NCI-H1048 (cell line): ENCODE data around the gene SYCE3.

Experiments used
- DNase-seq: peaks from one replicate; lab custom pipeline; 2025; lab: John Stamatoyannopoulos, UW

The SYCE3 gene

DNA sequence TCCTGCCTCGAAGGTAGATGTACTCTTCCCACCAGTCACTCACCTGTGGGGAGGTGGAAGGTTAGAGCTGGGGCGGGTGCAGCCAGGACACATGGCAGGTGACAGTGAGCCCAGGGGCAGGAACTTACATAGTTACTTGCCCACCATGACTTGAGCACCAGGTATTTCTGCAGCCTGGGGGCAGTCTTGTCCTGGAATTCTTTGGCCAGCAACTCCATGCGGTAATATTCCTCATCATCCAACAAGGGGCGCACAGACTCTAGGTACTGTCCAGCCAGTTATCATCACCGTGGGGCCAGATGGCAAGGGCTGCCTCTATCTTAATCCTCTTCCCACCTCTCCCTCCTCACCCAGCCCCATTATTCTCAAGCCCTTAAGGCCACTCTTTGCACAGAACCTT, 13.4 kb upstream of the SYCE3 start:
- no peak for DNase-seq

GRCh38 chr22:50575426-50575941, 12.8 kb upstream of the SYCE3 start:
- no peak for DNase-seq

DNA sequence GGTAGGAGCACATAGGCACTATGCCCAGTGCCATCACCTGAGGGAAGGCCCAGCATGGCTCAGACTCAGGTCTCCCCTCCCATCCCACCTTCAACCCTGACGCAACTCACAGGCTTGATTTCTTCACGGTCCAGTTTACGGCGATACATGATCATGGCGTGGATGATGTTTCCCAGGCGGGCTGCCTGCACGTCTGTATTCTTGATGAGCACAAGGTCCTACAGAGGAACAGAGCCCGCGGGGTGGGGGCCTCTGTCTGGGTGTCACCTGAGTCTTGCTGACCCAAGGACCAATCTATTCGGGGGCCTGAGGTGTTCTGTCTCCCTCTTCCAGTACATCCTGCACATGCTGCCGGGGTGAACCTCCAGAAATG, 11.7 kb upstream of the SYCE3 start:
- no peak for DNase-seq

GRCh38 chr22:50573491-50574382, 11.0 kb upstream of the SYCE3 start:
- DNase-seq: no peak

- no peak for DNase-seq
Observed at GRCh38 chr22:50572965-50573364, 10.2 kb upstream of the SYCE3 start.

DNA sequence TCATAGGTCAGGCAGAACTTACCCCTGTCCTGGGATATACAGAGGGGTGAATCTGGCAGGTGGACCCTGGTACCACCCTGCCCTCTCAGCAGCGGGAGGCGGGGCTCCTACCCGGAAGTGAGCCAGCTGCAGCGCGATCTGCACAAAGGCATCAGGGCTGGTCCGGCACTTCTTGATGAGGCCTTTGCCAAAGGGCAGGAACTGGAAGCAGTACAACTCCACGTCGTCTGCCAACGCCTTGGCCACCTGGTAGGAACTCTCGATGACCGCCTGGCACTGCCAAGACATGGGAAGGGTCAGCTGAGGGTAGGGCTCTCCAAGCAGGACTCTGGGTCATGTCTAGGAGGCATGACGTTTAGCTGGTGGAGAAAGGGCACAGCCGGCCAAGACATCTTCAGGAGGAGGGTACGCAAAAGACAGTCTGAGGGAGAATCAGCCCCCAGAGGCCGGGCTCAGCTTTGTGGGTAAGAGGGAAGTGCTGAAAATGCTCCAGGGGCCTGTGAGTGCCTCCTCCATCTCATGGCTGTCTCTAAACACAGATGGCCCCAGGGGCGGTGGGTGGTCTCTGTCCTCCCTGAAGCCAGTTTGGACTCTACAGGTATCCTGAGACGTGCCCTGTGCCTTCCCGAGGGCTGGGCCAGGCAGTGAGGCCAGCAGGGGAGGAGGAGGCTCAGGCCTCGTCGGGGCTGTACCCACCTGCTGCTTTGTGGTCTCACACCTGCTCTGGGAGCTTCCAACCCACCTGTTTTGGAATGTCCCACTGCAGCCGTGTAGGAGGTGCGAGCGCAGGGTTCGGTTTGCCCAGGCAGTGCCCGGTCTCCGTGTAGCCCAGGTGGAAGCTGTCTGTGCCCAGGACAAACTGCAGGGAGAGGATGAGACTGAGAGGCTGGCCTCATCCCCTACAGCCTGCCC, 8.8 kb upstream of the SYCE3 start:
- DNase-seq: no peak

DNA sequence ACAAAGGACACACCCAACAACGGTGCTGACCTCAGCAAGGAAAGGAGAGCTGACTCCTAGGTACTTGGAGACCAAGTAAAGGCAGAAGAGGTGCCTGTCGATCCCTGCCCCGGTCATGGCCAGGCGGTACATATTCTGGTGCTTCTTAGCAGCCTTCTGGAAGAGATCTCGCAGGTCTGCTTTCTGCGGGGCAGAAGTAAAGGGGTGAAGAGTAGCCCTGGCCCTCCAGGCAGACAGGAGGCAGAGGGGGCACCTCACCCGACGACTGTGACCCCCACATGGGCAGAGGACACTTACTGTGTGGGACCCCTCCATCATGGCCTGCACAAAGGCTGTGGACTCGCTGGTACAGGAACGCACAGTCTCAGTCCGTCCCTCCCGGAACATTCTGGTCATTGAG, 8.1 kb upstream of the SYCE3 start:
- DNase-seq: no peak

- no peak for DNase-seq
Observed at GRCh38 chr22:50569896-50570535, 7.3 kb upstream of the SYCE3 start.

DNA sequence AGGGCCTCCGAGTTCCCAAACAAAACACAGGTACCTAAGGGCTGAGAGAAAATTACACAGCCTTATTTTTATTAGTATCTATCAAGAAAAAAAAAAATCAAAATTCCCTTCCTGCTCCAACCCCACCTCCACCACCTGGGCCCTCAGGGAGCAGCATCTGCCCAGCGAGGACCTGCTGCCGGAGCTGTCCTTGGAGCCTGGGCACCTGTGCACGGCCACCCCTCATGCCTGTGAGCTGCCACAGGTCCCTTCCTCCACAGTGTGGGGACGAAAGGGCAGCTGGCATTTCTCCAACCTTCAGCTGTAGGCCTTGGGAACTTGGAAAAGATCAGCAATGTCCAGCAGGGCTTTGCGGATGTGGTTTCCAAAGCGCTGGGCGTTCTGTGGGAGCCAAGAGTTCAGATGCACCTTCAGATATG, 6.3 kb upstream of the SYCE3 start:
- no peak for DNase-seq

- no peak for DNase-seq
Observed at GRCh38 chr22:50568626-50569025, 5.9 kb upstream of the SYCE3 start.

DNA sequence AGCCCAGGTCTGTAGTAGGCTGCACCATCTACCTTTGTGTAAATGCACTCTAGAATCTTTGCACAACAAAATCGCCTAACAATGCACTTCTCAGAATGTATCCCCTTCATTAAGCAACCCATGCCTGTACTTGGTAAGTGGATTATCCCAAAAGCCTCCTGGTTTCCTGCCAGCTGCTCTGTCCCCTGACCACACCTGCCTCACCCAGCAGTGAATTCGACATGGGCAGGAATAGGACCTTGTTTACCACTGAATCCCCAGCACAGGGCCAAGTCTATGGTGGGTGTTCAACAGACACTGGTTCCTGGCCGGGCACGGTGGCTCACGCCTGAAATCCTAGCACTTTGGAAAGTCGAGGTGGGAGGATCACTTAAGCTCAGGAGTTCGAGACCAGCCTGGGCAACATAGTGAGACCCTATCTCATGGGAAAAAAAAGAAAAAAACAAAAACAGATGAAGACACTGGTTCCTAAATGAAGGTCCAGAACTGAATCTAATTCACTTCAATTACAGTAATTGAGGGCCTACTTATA, 5.1 kb upstream of the SYCE3 start:
- no peak for DNase-seq

- no peak for DNase-seq
Observed at GRCh38 chr22:50564289-50564688, 1.6 kb upstream of the SYCE3 start.

- DNase-seq: no peak
Observed at GRCh38 chr22:50563413-50564160, 868 bp upstream of the SYCE3 start.

DNA sequence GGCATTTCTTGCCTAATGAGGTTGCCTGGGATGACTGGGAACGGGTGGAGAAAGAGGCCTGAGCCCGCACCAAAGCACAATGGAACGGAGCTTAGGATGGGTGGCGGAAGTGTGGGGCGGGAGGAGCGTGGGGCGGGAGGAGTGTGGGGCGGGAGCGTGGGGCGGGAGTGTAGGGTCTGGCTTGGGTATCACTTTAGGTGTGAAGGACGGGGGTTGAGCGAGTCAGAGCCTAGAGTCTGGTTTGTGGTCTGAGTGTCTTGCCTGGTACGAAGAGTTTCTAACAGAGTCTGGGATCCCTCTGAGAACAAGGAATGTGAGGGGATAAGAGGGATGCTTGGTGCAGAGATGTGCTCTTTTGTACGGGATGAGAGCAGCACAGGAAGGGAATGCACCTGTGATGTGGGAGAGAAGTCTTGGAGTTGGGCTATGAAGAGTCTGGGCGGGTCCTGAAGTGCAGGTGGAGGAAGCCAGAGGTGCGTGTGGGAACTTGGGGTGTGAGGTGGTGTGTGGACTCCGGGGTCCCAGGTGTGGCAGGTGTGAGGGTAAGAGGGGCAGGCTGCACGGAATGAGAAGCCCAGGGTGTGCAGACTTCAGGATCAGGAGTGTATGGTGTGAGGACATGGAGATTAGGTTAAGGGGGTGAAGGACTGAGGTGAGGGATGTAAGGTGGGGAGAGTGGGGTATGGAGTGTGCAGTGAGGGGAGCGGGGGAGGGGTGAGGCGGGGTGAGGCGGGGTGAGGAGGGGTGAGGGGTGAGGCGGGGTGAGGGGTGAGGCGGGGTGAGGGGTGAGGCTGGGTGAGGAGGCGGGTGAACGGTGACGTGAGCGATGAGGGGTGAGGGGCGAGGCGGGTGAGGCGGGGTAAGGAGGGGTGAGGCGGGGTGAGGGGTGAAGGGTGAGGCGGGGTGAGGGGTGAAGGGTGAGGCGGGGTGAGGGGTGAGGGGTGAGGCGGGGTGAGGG, 1.0 kb downstream of the SYCE3 start:
- DNase-seq: no peak

DNA sequence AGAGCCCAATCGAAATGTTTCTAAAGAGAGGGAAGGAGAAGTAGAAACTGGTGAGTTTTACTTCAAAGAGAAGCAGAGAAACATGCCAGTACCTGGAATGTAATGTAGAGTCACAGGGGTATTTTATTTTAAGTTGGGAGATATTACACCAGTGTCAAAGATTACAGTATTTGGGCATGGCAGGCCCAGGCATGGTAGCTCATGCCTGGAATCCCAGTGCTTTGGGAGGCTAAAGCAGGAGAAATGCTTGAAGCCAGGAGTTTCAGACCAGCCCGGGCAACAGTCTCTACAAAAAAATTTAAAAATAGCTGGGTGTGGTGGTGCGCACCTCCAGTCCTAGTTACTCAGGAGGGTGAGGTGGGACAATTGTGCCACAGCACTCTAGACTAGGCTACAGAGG, 2.7 kb downstream of the SYCE3 start:
- DNase-seq: no peak

DNA sequence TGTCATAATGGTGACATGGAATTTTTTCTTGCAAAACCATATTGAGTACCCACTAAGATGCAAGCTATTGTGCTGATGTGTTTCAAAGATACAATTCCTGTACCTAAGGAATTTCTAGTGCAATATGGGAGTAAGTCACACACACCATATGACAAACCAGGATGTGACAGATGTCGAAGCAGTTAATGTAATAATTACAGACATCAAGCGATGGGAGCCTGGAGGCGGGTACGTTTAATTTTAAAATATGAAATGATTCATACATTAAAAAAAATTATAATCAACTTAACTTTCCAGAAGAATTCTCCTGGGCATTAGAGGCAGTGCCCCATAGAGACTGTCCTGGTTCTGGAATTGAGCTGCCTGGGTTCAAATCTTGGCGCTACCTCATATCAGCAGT, 6.0 kb downstream of the SYCE3 start:
- no peak for DNase-seq

- no peak for DNase-seq
Observed at GRCh38 chr22:50553310-50553709, 9.4 kb downstream of the SYCE3 start.

DNA sequence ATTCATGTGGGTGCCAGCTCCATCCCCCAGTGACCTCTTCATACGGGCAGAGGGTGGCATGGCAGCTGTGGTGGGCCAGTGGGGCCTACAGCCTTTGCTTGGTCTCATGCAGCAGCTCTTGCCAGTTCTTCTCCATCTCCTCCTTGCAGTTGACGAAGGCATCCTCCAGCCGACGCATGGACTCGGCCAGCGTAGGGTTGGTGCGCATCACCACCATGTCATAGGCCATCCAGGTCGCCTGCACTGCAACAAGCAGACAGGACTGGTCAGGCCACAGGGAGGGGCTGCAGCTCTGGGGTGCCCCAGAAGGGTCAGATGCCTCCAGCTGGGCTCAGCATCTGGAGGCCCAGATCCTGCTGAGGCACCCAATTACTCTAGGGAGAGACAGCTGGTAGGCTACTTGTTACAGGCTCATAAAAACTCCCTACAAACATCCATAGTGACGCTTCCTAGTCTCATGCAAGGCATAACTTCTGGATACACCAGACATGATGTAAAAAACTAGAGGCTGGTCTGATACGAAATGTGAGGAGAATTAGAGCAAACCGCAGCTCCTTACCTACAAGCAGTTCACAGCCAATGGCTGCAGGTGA, 11.5 kb downstream of the SYCE3 start:
- no peak for DNase-seq

DNA sequence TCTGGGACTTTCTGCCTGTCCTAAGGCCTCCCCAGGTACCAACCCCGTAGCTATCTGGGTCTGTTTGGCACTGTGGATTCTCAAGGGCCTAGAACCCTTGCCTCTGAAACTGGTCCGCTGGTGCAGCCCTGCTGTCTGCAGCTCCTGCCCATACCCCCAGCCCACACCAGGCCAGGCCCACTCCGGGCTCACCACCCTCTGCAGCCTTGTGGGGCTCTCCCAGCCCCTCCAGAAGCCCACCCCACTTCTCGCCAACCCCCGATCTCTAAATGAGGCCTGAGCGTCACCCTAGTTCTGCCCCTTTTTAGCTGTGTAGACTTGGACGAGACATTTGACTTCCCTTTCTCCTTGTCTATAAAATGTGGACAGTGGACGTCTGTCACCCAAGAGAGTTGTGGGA, 12.3 kb downstream of the SYCE3 start:
- no peak for DNase-seq
